GM23338 (cell line): ENCODE measurements around the gene ZNF561. TPM values are rescaled to one million over a fixed set of nuclear protein-coding genes. Genes with fewer than 3 reads are reported as not detected.

Experiments
- ATAC-seq: fragments of 200-7000 bp; cut with Tn5 transposase; 3 replicates; pipeline ENCODE4 v1.9.1; 2020
- DNase-seq: peaks from one replicate; pipeline ENCODE4 v3.0.0-alpha.2; 2015; ENCODE audit warnings: low spot score
- H2AFZ ChIP-seq: fragments of 200-600 bp; sonication (generic); 2 replicates; pipeline ENCODE4 v1.8.0; 2016; ENCODE audit warnings: antibody characterized with exemption, mild to moderate bottlenecking, moderate library complexity
- H3F3A ChIP-seq: fragments of 200-600 bp; sonication (generic); replicated peaks from 2 replicates; pipeline ENCODE4 v1.8.0; 2017; ENCODE audit warnings: antibody characterized with exemption, mixed run types, low read depth
- H3K27ac ChIP-seq: fragments of 200-600 bp; sonication (generic); 2 replicates; pipeline ENCODE4 v1.6.1; 2016; ENCODE audit warnings: low read depth
- H3K27me3 ChIP-seq: fragments of 200-600 bp; sonication (generic); 2 replicates; pipeline ENCODE4 v1.8.0; 2016; ENCODE audit warnings: mild to moderate bottlenecking, mixed run types, moderate library complexity; ENCODE audit not compliant: insufficient read depth
- H3K36me3 ChIP-seq: fragments of 200-600 bp; sonication (generic); 2 replicates; pipeline ENCODE4 v1.8.0; 2016; ENCODE audit warnings: mild to moderate bottlenecking; ENCODE audit not compliant: insufficient read depth
- H3K4me1 ChIP-seq: fragments of 200-600 bp; sonication (generic); 2 replicates; pipeline ENCODE4 v1.8.0; 2016; ENCODE audit warnings: mild to moderate bottlenecking, moderate library complexity; ENCODE audit not compliant: insufficient read depth
- H3K4me2 ChIP-seq: fragments of 200-600 bp; sonication (generic); 2 replicates; pipeline ENCODE4 v1.7.1; 2017; ENCODE audit warnings: mixed run types
- H3K4me3 ChIP-seq: fragments of 200-600 bp; sonication (generic); 2 replicates; pipeline ENCODE4 v1.6.1; 2016; ENCODE audit warnings: mixed run types
- H3K79me2 ChIP-seq: fragments of 200-600 bp; sonication (generic); replicated peaks from 2 replicates; pipeline ENCODE4 v1.8.0; 2017; ENCODE audit warnings: mild to moderate bottlenecking; ENCODE audit not compliant: insufficient read depth
- H3K9me2 ChIP-seq: fragments of 200-600 bp; sonication (generic); 2 replicates; pipeline ENCODE4 v1.8.0; 2017; ENCODE audit not compliant: insufficient read depth
- H4K20me1 ChIP-seq: fragments of 200-600 bp; sonication (generic); replicated peaks from 2 replicates; pipeline ENCODE4 v1.8.0; 2017; ENCODE audit warnings: mild to moderate bottlenecking; ENCODE audit not compliant: insufficient read depth
- H3K27ac Mint-ChIP-seq: 2 replicates; pipeline ENCODE4 v1.8.0; 2020; ENCODE audit warnings: inconsistent platforms, mild to moderate bottlenecking, moderate library complexity, mixed read lengths
- H3K27me3 Mint-ChIP-seq: 3 replicates; pipeline ENCODE4 v1.8.0; 2022; ENCODE audit warnings: low read depth, mild to moderate bottlenecking, moderate library complexity, mixed read lengths, inconsistent platforms; ENCODE audit not compliant: insufficient read depth, poor library complexity
- H3K36me3 Mint-ChIP-seq: 3 replicates; pipeline ENCODE4 v1.8.0; 2021; ENCODE audit warnings: low read depth, mild to moderate bottlenecking, inconsistent platforms, moderate library complexity, mixed read lengths
- H3K4me1 Mint-ChIP-seq: 3 replicates; pipeline ENCODE4 v1.8.0; 2020; ENCODE audit warnings: mild to moderate bottlenecking, inconsistent platforms, mixed read lengths
- H3K4me3 Mint-ChIP-seq: 3 replicates; pipeline ENCODE4 v1.8.0; 2021; ENCODE audit warnings: moderate library complexity, mild to moderate bottlenecking, inconsistent platforms, mixed read lengths
- H3K9me3 Mint-ChIP-seq: 3 replicates; pipeline ENCODE4 v1.8.0; 2020; ENCODE audit warnings: moderate library complexity, mild to moderate bottlenecking, inconsistent platforms, mixed read lengths
- CREB1 ChIP-seq: fragments of 250-450 bp; sonication (Bioruptor Pico); IDR thresholded peaks from 2 replicates; pipeline ENCODE4 v1.5.0; 2020; ENCODE audit warnings: low read depth, mild to moderate bottlenecking, moderate library complexity
- CTCF ChIP-seq, 2 experiments: fragments of 200-600 bp in 1 of 2; sonication (generic) in 1 of 2; conservative IDR thresholded peaks; 2 replicates each; pipeline versions ENCODE4 v1.5.1 to v1.6.1; 2016 to 2017; ENCODE audit warnings: antibody characterized with exemption in 2 of 2, low read depth in 2 of 2, mild to moderate bottlenecking in 2 of 2, moderate library complexity in 1 of 2
- ETS1 ChIP-seq: IDR thresholded peaks from 2 replicates; pipeline ENCODE4 v1.6.1; 2016; ENCODE audit warnings: antibody characterized with exemption
- EZH2 ChIP-seq: fragments of 200-600 bp; sonication (generic); IDR thresholded peaks from one replicate; pipeline ENCODE4 v1.8.0; 2017; ENCODE audit warnings: antibody characterized with exemption, mild to moderate bottlenecking, low read depth; ENCODE audit not compliant: unreplicated experiment
- EZH2phosphoT487 ChIP-seq: fragments of 200-600 bp; sonication (generic); IDR thresholded peaks from one replicate; pipeline ENCODE4 v1.8.1; 2018; ENCODE audit warnings: antibody characterized with exemption; ENCODE audit not compliant: unreplicated experiment
- JUNB ChIP-seq: IDR thresholded peaks from one replicate; pipeline ENCODE4 v1.6.1; 2016; ENCODE audit warnings: antibody characterized with exemption; ENCODE audit not compliant: unreplicated experiment
- NANOG ChIP-seq: IDR thresholded peaks from 2 replicates; pipeline ENCODE4 v1.6.1; 2016; ENCODE audit warnings: antibody characterized with exemption, borderline replicate concordance
- POLR2AphosphoS5 ChIP-seq: IDR thresholded peaks from 2 replicates; pipeline ENCODE4 v1.6.1; 2016; ENCODE audit warnings: antibody characterized with exemption, low read depth
- STAT1 ChIP-seq: IDR thresholded peaks from one replicate; pipeline ENCODE4 v1.6.1; 2016; ENCODE audit warnings: antibody characterized with exemption; ENCODE audit not compliant: unreplicated experiment
- ZNF114 ChIP-seq: fragments of 250-450 bp; sonication (Bioruptor Pico); IDR thresholded peaks from 2 replicates; pipeline ENCODE4 v1.5.0; 2020; ENCODE audit warnings: mild to moderate bottlenecking, moderate library complexity
- ZNF331 ChIP-seq: fragments of 250-450 bp; sonication (Bioruptor Pico); IDR thresholded peaks from 2 replicates; pipeline ENCODE4 v1.5.0; 2020; ENCODE audit warnings: low read depth, mild to moderate bottlenecking, moderate library complexity
- polyA plus RNA-seq: library from polyadenylated mRNA; unstranded; fragments of >200 nt; fragmentation: Nextera tagmentation; extraction: Ambion mirVana; gene quantifications from 2 replicates; pipeline ENCODE4 v1.2.1, GENCODE V29; 2016
- total RNA-seq: library from RNA; depleted of rRNA; stranded (reverse); fragments of >200 nt; shearing (Covaris generic); gene quantifications from 2 replicates; pipeline ENCODE4 v1.2.3, GENCODE V29; 2014
- TF ChIP-seq, protein P1 (sequence below): fragments of 250-450 bp; sonication (Bioruptor Pico); IDR thresholded peaks from 2 replicates; pipeline ENCODE4 v1.5.0; 2020; ENCODE audit warnings: mild to moderate bottlenecking, moderate library complexity

Gene ZNF561
- total and polyA plus RNA-seq, 2 experiments from 2014 or later: 22.7 to 71.1 TPM

- no peaks in the 10 kb centered on the region for H3K9me2 ChIP-seq
- H3K27ac ChIP-seq: peak overlapping the region; percentile 98
- Mint-ChIP-seq H3K9me3 (peaks cover 58% of the 10 kb centered on the region), H3K36me3 (peaks cover 87% of the 10 kb centered on the region), H3K27ac (peak overlapping the region; percentile 92; the same call in 1 of the 2 replicates), H3K27me3 (peaks cover 11% of the 10 kb centered on the region), H3K4me3 (no peak overlapping the region), H3K4me1 (peaks cover 33% of the 10 kb centered on the region)
- H4K20me1 ChIP-seq: 0 out of 2 replicates have a peak, but pooled peaks cover 4% of the 10 kb centered on the region
- peak overlapping the region; percentile 17 for H3K4me3 ChIP-seq
- H3K4me1 ChIP-seq: peaks cover 29% of the 10 kb centered on the region
- TF ChIP-seq POLR2AphosphoS5 (no peak), STAT1 (no peak), CREB1 (CRISPR knock-in tag) (no peak), ETS1 (no peak), EZH2 (no peak), ZNF331 (no peak), ZNF114 (CRISPR knock-in tag) (no peak), JUNB (no peak), EZH2phosphoT487 (no peak), NANOG (no peak)
- H3K4me2 ChIP-seq: peak overlapping the region; percentile 61
- DNase-seq (no peak), ATAC-seq (no peak)
- H3K79me2 ChIP-seq: peaks cover 74% of the 10 kb centered on the region
- H3F3A ChIP-seq: peaks cover 3% of the 10 kb centered on the region; the same call in 1 of the 2 replicates
- H2AFZ ChIP-seq: no peak overlapping the region
- no peaks in the 10 kb centered on the region for H3K27me3 ChIP-seq
- H3K36me3 ChIP-seq: peaks cover 50% of the 10 kb centered on the region
These were observed 29.3 kb upstream of the ZNF561 start for GRCh38 chr19:9650345-9650744.

GRCh38 chr19:9645472-9645871, 24.4 kb upstream of the ZNF561 start:
- Histone ChIP-seq H2AFZ (no peak overlapping the region), H3K36me3 (peaks cover under 1% of the 10 kb centered on the region; the same call in 1 of the 2 replicates), H3K4me1 (peaks cover 23% of the 10 kb centered on the region), H3K27me3 (no peaks in the 10 kb centered on the region), H3K27ac (no peak overlapping the region), H4K20me1 (no peaks in the 10 kb centered on the region), H3F3A (no peaks in the 10 kb centered on the region), H3K79me2 (peaks cover 36% of the 10 kb centered on the region), H3K4me2 (no peak overlapping the region), H3K4me3 (no peak overlapping the region), H3K9me2 (no peaks in the 10 kb centered on the region)
- Mint-ChIP-seq H3K36me3 (peaks cover 63% of the 10 kb centered on the region), H3K27ac (peak overlapping the region; percentile 30; the same call in 1 of the 2 replicates), H3K4me1 (peaks cover 45% of the 10 kb centered on the region), H3K27me3 (peaks cover 12% of the 10 kb centered on the region), H3K9me3 (peaks cover 10% of the 10 kb centered on the region), H3K4me3 (no peak overlapping the region)
- TF ChIP-seq CTCF (conservative IDR thresholded peaks at IDR 0.05; ENCODE audit: low read depth in 2 of 2): peak; percentile 29 to 42; a peak in 2 of 4 replicates
- no peak for TF ChIP-seq EZH2phosphoT487
- TF ChIP-seq JUNB: no peak
- TF ChIP-seq ZNF331: no peak
- TF ChIP-seq, protein P1, sequence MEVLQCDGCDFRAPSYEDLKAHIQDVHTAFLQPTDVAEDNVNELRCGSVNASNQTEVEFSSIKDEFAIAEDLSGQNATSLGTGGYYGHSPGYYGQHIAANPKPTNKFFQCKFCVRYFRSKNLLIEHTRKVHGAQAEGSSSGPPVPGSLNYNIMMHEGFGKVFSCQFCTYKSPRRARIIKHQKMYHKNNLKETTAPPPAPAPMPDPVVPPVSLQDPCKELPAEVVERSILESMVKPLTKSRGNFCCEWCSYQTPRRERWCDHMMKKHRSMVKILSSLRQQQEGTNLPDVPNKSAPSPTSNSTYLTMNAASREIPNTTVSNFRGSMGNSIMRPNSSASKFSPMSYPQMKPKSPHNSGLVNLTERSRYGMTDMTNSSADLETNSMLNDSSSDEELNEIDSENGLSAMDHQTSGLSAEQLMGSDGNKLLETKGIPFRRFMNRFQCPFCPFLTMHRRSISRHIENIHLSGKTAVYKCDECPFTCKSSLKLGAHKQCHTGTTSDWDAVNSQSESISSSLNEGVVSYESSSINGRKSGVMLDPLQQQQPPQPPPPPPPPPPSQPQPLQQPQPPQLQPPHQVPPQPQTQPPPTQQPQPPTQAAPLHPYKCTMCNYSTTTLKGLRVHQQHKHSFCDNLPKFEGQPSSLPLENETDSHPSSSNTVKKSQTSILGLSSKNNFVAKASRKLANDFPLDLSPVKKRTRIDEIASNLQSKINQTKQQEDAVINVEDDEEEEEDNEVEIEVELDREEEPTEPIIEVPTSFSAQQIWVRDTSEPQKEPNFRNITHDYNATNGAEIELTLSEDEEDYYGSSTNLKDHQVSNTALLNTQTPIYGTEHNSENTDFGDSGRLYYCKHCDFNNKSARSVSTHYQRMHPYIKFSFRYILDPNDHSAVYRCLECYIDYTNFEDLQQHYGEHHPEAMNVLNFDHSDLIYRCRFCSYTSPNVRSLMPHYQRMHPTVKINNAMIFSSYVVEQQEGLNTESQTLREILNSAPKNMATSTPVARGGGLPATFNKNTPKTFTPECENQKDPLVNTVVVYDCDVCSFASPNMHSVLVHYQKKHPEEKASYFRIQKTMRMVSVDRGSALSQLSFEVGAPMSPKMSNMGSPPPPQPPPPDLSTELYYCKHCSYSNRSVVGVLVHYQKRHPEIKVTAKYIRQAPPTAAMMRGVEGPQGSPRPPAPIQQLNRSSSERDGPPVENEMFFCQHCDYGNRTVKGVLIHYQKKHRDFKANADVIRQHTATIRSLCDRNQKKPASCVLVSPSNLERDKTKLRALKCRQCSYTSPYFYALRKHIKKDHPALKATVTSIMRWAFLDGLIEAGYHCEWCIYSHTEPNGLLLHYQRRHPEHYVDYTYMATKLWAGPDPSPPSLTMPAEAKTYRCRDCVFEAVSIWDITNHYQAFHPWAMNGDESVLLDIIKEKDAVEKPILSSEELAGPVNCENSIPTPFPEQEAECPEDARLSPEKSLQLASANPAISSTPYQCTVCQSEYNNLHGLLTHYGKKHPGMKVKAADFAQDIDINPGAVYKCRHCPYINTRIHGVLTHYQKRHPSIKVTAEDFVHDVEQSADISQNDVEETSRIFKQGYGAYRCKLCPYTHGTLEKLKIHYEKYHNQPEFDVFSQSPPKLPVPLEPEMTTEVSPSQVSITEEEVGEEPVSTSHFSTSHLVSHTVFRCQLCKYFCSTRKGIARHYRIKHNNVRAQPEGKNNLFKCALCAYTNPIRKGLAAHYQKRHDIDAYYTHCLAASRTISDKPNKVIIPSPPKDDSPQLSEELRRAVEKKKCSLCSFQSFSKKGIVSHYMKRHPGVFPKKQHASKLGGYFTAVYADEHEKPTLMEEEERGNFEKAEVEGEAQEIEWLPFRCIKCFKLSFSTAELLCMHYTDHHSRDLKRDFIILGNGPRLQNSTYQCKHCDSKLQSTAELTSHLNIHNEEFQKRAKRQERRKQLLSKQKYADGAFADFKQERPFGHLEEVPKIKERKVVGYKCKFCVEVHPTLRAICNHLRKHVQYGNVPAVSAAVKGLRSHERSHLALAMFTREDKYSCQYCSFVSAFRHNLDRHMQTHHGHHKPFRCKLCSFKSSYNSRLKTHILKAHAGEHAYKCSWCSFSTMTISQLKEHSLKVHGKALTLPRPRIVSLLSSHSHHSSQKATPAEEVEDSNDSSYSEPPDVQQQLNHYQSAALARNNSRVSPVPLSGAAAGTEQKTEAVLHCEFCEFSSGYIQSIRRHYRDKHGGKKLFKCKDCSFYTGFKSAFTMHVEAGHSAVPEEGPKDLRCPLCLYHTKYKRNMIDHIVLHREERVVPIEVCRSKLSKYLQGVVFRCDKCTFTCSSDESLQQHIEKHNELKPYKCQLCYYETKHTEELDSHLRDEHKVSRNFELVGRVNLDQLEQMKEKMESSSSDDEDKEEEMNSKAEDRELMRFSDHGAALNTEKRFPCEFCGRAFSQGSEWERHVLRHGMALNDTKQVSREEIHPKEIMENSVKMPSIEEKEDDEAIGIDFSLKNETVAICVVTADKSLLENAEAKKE (CRISPR knock-in tag): no peak
- no peak for TF ChIP-seq ETS1
- TF ChIP-seq ZNF114 (CRISPR knock-in tag): no peak
- DNase-seq (no peak), ATAC-seq (peak; percentile 53)
